CD4-positive, alpha-beta T cell treated with Interferon alpha-2 for 1 hour (primary cell): ENCODE data around the gene NXPH4.

ENCODE experiments used
- DNase-seq, 2 donors: peaks; one replicate each; pipeline ENCODE4 v3.0.0-alpha.2; 2020 to 2022

The NXPH4 gene

GRCh38 chr12:57244312-57244696 lies 27.7 kb downstream of the NXPH4 start:
- no peak for DNase-seq

DNA sequence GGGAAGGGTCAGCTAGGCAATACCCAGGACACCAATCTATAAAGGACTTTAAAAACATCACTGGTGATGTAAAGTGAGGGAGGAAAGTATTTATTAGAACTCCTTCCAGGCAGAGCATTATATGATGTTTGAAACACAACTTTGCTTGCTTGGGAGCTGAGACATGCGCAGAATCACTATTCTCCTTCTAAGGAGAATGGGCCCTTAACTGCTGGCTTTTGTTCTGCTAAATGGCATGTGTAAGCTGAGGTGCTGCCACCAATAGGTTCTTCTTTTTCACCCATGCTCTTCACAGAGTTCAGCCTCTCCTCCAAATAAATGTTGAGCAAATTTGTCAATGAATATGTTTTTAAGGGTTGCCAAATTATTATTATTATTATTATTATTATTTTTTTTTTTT lies 30.4 kb downstream of the NXPH4 start:
- DNase-seq, result no peak

- no peak for DNase-seq
Observed at GRCh38 chr12:57248934-57249742, 32.5 kb downstream of the NXPH4 start.

GRCh38 chr12:57250541-57250940 lies 33.9 kb downstream of the NXPH4 start:
- DNase-seq, result no peak

DNA sequence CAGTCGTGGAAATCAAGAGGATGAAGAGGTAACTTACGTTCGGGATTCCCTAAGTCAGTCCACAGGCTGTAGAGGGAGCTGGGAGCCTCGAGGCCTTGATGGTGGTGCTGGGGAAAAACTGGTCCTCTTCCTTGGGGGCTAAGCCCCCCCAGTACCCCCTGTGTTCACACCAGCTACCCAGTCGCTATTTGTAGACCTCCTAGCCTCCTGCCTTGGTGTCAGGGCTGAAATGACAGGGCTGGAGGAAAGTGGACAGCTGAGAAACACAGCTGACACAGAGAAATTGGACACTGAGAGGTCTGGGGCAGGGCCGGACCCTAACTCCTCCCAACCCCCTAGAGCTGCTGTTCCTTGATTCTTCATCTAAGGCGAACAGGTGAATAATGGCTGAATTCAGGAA lies 34.4 kb downstream of the NXPH4 start, which contains the start of gene STAC3:
Gene STAC3, minus strand, starts transcription at position 232 of the 400 bp plus-strand sequence. CDS start 1,551 bp downstream, outside the sequence.
- DNase-seq, result no peak

DNA sequence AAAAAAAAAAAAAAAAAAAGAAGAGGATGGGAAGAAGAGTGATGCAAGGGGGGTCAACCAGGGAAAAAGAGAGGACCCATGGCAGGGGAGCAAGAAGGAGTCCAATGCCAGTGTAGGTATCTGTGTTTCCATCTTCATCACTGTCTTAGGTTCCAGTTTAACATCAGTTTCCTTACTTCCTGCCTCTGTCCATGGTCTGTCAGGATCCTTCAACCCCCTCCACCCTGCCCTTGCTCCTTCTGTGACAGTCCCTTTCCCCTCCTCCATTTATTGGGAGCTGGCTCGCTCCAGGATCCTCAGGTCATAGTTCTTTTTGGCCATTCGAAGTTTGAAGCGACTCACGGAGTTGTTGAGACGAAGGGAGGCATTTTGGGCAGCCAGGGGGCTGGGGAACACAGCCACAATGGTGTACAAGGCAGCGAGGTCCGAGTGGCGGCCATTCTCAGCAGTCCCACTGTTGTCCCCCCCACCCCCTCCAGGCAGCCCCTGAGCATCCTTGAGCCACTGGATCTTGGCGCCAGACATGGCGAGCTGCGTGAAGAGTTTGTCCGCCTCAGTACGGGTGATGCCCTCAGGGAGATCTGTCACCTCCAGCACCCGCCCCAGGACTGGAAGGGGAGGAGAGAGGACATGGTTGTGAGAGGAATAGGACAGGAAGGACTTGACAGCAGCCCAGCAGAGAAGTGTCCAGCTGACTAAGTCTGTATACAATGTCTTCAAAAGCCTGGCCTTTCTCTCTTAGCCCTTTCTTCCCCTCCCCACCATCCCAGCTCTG lies 38.1 kb downstream of the NXPH4 start:
- no peak for DNase-seq

DNA sequence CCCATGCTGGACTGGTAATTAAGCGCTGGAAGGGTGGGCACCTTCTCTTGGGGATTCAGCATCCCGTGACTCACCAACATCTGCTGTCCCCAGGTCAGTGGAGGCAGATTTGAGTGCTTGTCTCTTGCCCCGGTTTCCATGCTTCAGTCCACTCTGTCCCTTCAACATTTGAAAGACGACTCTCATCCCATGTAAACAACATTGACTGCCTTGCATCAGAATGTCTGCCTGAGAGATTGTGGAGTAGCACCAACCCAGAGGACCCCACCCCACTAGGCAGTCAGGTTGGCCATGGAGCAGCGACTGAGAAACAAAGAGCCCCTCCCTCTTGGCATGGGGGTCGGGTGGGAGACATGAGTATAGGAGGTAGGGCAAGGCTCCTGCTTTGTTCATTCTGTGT lies 39.3 kb downstream of the NXPH4 start:
- DNase-seq, result no peak

DNA sequence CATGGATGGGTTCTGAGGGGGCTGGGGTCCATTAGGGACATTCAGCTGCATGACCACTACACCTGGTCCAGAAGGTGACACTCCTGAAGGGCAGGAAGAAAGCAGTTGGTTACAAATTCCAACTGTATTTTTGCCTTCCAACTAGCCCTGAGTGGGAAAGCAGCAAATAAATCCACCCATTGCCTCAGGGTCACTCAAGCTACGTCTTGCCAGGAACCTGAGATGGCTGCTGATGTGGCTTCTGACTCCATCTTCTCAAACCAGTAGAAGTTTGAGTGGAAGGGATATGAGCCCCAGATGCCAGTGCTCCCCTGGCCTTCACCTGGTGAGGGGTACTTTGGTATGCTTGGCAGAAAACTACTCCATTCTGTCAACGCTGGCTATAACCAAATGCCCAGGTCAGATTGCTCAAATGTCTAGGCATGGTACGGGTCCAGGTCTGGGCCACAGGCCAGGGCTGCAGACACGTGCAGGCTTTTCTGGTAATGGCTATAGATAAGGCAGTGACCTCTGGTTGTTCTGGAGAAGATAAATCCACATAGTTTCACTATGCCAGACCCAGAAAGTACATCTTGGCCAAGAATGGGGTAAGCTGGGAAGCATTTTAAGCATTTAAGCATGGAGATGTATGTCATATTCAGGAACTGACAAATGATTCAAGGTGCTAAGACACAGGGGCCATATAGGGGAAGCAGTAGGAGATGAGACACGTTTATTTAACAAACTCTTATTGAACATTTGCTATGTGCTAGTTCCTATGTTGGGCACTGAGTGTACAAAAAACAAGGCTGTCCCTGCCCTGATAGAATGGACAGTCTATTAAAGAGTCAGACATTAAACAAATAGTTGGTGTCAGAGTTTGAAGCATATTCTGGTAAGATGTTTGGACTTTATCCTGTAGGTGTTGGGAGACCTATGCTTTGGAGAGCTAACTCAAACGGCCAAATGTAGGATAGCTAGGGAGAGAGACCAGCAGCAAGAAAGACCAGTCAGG lies 42.7 kb downstream of the NXPH4 start:
- no peak for DNase-seq

- DNase-seq, result no peak
Observed at GRCh38 chr12:57260366-57260765, 43.8 kb downstream of the NXPH4 start.

- no peak for DNase-seq
Observed at GRCh38 chr12:57261428-57261865, 44.9 kb downstream of the NXPH4 start.

DNA sequence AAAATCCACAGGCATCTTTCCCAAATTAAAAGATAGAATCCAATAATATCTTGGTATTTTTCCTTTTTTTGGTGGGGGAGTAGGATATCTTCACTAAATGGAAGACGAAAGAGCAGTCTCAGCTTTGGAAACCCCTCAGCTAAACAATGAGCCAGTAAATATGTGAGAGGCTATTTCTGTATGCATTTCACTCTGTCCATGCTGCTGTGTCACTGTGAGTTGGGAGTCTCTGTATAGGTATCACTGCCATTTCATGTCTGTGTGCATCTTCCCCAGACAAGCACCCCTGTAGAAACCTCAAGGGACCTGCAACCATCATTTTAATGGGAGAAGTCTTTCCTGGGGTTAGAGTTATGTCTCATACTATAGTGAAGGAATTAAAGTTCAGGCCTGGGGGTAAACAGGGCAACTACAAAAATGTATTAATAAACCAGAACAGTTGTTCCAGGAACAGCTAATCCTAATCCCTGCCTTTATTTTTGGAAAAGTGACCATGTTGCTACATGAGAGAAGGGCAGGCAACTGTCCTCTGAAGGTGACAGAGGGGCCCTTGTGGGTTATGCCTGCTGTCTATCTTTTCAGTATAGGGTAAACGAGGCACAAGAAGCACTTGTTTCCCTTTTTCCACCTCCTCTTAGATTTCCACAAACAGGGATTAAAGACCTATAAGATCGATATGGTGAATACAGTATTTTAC lies 45.7 kb downstream of the NXPH4 start:
- no peak for DNase-seq

DNA sequence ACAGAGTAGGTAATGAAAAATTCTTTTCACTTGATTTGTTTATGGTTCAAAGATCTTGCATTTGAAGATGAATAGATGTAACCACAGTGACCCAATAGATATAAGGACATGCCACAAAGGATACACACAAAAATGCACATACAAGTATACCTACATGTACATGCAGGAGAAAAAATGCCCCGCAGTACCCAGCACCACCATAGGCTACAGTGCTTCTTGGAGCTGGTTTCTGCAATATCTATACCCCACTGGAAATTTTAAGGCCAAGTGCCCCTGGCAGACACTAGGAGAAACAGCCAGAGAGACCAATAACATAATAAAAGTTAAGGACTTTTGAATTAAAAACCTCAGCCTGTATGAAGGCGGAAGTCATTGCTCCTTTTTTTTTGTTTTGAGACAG lies 46.5 kb downstream of the NXPH4 start:
- no peak for DNase-seq

DNA sequence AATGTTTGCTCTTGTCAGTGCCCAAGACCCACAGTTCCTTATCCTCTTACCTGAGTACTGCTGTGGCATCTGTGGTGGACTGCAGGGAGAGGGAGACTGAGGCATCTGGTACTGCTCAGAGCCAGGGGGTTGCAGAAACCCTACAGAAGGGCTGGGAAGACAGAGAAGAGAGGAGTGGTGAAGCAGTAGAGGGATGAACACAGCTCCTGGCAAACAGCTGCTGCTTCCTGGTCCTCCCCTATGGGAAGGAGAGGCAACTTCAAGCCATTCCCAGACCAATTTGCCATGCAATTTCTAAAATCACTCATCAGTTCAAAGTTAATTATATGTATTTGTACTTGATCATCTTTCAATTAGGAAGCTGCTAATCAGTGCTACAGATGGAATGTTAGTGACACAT lies 50.1 kb downstream of the NXPH4 start:
- DNase-seq, result no peak

DNA sequence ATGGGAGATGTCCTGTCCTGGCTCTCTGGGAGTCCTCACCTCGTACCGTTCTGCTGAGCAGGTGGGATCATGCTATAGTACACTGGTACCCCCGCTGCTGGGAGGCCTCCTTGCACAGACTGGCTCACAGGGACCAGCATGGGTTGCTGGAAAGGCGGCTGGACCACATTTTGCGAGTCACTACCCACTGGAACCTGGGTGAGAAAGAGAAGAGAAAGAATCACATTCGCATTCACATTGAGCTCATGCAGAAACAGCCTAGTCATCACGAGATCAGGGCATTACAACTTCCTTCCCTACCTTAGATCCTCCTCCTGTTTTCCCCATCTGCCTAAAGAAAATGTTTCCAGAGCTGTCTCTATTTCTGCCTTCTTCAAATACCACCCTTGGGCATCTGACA lies 51.7 kb downstream of the NXPH4 start:
- no peak for DNase-seq

DNA sequence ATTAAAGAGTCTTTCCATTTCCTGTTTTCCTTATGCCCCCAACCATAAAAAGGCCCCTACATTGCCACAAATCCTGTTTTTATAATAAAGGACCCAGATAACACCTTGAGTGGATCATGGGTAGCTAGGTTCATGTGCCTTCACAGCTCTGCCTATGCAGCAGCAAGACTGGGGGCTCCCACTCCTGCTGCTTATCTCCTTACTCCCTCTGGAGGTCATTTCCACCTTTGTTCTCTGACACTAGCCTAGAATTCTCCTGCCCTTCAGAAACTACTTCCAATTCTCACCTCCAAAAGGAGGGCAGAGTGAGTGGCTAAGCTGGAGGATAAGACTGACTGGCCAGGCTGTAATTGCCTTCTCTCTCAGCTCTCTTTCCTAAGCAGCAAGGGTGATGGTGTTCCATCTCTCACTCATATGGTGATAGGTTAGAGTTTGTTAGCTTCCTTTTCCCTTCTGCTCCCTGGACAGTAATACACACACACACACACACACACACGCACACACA lies 54.4 kb downstream of the NXPH4 start:
- no peak for DNase-seq

DNA sequence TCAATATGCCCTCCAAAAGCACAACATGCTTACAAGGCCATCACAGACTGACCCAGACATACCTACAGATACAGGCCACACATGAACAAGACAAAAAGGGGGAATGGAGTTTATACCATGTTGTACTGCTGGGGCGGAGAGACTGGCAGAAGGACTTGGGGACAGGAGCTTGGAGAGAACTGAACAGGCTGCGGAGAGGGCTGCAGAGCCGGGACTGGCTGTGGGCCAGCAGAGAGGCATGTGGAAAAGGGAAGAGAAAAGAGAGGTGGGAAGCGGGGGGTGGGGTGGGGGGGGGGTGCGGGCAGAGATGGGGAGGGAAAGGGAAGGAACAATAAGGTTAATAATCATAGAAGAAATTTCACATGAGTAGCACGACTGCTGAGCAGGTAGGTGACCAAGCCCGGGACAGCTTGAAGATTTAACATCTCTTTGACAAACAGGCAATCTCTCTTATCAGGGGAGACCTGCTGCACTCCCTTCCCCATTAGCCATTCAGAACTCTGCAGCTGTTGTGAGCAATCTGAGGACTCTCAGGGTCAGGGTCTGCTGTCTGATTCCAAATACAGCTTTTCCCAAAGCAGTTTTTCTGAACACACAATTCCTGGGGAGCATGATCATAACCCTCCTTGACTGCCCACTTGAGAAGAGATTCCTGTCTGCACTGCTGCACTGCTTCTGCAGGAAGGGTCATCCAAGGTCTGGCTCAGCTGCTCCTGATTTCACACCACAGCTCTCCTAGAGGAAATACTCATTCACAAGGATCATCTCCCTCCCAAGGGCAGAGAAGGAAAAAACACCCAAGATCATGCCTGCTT lies 56.0 kb downstream of the NXPH4 start:
- no peak for DNase-seq

DNA sequence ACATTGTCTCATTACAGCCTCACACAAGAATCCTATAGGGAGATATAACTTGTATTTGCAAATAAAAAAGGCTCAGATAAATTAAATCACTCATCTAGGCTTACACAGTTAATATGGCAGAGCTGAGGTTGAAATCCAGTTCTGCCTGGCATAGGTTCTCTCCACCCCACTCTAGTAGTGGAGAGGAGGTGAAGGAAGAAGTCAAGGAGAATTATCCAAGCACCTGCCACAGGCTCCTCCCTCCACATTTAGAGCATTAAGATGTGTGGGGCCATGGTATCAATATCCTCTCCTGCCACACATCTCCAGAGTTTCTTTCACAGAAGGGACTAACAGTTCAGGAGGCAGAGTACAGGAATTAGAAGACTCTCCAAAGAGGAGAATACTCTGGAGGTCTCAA lies 56.9 kb downstream of the NXPH4 start:
- no peak for DNase-seq
